Mammary epithelial cell (primary cell): ENCODE data around the gene TIGD3.

Experiments used
- EZH2 ChIP-seq: IDR thresholded peaks from 2 replicates; pipeline ENCODE4 v1.6.1; 2012; ENCODE audit warnings: low read length, inconsistent platforms, borderline replicate concordance
- TF ChIP-seq, protein P1 (sequence below), 2 donors: IDR thresholded peaks in 1 of 2; conservative IDR thresholded peaks in 1 of 2; 2 replicates each; pipeline ENCODE4 v1.5.1; 2011 to 2012; ENCODE audit warnings: inconsistent platforms in 2 of 2, low read length in 2 of 2, mild to moderate bottlenecking in 2 of 2, control low read depth in 1 of 2, low read depth in 1 of 2; ENCODE audit not compliant: insufficient read depth in 1 of 2; ENCODE audit errors: extremely low read depth in 1 of 2

DNA sequence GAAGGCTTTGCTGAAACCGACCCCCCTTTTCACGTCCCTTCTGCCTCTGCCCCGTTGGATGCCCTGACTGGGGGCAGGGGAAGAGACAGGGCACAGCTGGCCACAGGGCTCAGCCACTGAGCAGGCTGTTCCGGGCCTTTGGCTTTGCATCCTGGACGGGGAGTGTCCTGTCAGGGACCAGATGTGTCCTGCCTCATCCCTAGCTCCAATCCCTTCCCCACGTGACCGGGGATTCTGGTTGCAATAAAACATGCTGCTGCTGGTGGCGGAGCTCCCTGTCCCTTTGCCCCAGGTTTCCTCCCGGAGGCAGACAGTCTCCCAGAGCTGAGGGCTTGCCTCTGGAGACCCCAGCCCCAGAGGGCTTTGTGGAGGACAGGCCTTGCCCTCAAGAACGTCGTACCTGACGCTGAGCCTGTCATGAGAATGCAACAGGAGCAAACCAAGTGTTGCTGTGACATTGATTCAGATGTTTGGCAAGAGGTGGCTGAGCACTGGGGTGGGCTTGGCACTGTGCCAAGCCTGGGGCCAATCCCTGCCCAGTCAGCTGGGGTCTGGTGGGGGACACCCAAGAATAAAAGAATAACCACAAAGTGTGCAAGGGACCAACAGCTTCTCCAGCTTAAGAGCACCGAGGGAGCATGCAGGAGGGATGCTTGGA is 32.6 kb upstream of the TIGD3 start:
- TF ChIP-seq, protein P1, sequence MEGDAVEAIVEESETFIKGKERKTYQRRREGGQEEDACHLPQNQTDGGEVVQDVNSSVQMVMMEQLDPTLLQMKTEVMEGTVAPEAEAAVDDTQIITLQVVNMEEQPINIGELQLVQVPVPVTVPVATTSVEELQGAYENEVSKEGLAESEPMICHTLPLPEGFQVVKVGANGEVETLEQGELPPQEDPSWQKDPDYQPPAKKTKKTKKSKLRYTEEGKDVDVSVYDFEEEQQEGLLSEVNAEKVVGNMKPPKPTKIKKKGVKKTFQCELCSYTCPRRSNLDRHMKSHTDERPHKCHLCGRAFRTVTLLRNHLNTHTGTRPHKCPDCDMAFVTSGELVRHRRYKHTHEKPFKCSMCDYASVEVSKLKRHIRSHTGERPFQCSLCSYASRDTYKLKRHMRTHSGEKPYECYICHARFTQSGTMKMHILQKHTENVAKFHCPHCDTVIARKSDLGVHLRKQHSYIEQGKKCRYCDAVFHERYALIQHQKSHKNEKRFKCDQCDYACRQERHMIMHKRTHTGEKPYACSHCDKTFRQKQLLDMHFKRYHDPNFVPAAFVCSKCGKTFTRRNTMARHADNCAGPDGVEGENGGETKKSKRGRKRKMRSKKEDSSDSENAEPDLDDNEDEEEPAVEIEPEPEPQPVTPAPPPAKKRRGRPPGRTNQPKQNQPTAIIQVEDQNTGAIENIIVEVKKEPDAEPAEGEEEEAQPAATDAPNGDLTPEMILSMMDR (conservative IDR thresholded peaks at IDR 0.05 in 1 of 2, IDR thresholded peaks at IDR 0.05 in 1 of 2; ENCODE audit: extremely low read depth in 1 of 2, insufficient read depth in 1 of 2, low read depth in 1 of 2, low read length in 2 of 2), result no peak
- TF ChIP-seq EZH2, result no peak
